Measurements from ENCODE around the gene OR7C2.

The OR7C2 gene

DNA sequence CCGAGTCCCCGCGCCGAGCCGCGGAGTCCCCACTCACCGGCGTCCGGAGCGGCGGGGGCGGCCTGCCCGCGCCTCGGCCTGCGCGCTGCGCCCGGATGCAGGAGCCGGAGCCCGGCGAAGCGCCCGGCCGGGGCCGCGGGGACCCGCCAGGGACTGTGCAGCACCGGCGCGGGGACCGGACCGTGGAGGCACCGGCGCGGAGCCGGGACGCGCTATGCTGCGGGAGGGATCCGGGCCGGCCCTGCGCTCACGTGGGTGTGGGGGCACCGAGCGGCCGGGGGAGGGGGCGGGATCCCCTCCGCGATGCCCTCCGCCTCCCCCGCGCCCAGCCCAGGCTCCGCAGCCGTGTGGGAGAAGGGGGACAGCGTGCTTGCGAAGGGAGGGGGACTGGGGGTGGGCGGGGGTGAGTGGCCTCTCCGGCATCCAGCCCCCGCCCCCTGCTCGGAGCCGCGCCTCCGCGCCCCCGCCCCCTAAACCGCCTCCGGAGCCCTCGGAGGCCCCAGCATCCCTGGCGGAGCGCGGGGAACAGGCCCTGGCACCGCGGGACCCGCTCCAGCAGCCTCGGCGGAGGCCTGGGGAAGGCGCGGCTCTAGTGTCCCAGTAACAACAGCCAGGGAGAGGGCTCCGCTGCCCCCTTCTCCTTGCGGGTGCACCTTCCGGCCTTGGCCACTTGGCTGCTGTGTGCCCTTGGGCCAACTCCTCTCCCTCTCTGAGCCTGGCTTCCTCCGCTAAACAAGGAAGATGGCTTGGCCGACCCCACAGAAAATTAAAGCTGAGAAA is 38.4 kb downstream of the OR7C2 start, which contains the start of gene SLC1A6:
Gene SLC1A6, minus strand, starts transcription at position 389 of the 780 bp plus-strand sequence. CDS start 6,954 bp downstream, outside the sequence.
- no peak for DNase-seq

DNA sequence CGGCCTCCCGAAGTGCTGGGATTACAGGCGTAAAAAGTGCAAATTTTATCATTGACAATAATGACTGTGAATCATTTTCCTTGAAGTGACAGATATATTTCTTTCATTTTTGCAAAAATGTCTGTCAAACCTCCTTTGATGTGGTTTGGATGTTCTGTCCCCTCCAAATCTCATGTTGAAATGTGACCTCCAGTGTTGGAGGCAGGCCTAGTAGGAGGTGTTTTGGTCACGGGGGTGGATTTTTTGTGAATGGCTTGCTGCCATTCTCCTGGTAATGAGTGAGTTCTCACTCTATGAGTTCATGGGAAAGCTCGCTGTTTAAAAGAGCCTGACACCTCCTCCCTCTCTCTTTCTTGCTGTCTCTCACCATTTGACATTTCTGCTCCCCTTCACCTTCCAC is 43.8 kb downstream of the OR7C2 start:
- DNase-seq = no peak

Data from NCI-H2171 treated with DMSO at 0.1 percent for 48 hours (cell line).